HG03571 (cell line): ENCODE data around the gene VRTN.
"Not testable (repeated sequence)": the region's sequence is repeated elsewhere in the genome, so short reads cannot be mapped to it uniquely, and the experiment has no call there.

ENCODE experiments used
- ATAC-seq: cut with Tn5 transposase; IDR thresholded peaks from one replicate; pipeline ENCODE4 v1.9.1; 2021; ENCODE audit not compliant: unreplicated experiment

Gene VRTN

DNA sequence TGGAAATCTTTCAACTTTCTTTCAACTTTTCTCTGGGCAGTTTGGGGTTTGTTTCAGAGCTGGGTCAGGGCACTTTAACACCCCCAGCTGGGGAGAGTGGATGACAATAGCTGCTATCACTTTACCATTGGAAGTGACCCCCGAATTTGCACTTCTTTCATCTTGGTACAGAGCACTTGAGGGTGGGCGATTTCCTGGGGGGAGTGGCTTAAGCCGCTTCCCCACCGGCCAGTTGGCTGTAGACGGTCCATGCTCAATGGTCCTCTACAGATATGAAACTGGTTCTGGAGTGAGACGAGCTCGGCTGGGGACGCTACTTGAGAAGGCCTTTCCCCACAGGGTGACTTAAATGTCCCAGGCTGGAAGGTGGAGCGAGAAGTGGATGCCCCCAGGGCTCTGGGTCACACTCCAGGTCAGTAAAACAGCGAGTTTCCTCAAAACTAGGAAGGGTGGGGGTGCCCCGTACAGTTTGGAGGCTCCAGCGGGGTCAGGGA, at the start of gene VRTN:
TSS of gene VRTN (plus strand) at position 231 of the 494 bp plus-strand sequence. CDS start 8,313 bp downstream, outside the sequence.
- no peak for ATAC-seq

GRCh38 chr14:74299061-74299545, 49.2 kb upstream of the VRTN start:
- ATAC-seq: no peak

- ATAC-seq: no peak
Measured at GRCh38 chr14:74301594-74302151, 46.6 kb upstream of the VRTN start.

GRCh38 chr14:74302152-74302628, 46.1 kb upstream of the VRTN start:
- no peak for ATAC-seq

GRCh38 chr14:74302634-74303569, 45.4 kb upstream of the VRTN start, which contains the start of gene ABCD4:
Gene ABCD4, minus strand, starts transcription at chr14:74302934. Its CDS starts 22 bp downstream, at chr14:74302912.
- peak; percentile 94 for ATAC-seq

DNA sequence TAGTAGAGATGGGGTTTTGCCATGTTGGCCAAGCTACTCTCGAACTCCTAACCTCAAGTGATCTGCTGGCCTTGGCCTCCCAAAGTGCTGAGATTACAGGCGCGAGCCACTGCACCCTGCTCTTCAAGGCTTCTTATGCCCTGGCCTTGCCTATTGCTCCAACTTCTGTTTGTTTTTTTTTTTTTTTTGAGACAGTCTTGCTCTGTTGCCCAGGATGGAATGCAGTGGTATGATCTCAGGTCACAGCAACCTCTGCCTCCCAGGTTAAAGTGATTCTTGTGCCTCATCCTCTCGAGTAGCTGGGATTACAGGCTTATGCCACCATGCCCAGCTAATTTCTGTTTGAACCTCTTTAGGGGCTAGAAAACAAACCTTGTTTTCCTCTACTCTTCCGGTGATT, 39.6 kb upstream of the VRTN start:
- ATAC-seq: no peak

DNA sequence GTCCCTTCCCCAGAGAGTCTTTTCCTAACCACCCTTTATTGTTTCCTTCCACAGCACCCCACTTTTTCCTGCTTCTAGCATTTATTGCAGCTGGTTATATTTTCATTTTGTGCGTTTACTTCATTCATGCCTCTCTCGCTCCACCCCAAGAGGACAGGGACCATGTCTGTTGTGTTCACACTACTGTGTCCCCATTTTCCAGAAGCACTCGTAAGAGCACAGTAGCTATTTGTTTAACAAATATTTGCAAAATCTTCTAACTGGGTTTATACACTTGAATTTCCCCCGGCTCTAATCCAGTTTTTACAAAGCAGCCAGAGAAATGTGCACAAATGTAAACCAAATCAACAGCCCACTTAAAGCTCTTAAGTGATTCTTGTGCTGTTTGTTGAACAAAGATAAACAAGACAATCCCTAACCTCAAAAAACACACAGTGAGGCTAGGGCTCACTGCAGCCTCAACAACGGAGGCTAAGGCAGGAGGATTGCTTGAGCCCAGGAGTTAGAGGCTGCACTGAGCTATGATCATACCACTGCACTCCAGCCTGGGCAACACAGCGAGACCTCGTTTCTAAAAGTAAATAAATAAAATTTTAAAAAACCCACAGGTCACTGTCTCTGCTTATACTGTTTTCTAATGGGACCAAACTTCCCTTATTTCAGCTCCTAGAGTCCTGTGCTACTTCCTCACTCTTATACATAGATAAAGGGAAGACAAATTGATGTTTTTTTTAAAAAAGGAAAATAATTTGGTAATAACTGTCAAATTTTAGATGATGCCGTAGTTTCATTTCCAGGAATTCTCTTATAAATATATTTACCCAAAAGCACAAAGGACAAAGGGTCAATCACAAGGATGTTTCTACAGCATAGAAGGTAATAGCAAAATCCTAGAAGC, 38.9 kb upstream of the VRTN start:
- no peak for ATAC-seq

DNA sequence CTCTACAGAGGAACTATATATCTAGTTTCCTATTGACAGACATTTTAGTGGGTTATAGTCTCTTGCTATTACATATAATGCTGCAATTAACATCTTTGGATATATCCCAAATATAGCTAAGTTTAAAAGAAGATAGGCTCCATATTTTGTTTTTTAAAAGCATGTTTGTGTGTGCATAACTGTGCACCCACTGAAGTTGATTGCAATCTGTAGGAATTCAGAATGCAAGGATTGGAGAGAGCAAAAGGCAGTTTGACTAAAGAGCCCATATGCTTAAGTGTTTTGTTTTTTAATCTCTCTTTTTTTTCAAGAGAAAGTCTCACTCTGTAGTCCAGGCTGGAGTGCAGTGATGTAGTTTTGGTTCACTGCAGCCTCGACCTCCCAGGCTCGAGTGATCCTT, 36.1 kb upstream of the VRTN start:
- ATAC-seq: no peak

- no peak for ATAC-seq
Measured at GRCh38 chr14:74313601-74314000, 34.7 kb upstream of the VRTN start.

DNA sequence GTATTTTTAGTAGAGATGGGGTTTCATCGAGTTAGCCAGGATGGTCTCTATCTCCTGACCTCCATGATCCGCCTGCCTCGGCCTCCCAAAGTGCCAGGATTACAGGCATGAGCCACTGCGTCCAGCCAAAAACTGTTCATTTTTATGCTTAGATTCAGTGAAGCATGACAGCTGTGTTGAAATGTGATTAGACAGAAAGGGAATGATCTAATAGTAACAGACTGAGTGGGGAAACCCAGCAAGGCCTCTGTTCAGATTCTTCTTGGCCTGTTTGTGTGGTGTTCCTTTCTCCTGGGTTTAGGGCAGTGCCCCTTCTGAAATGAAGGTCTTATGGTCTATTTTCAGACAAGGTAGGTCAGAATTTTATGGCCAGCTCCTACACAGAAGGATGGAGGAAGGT, 33.7 kb upstream of the VRTN start:
- no peak for ATAC-seq

- ATAC-seq: no peak
Measured at GRCh38 chr14:74324931-74325361, 23.3 kb upstream of the VRTN start.

DNA sequence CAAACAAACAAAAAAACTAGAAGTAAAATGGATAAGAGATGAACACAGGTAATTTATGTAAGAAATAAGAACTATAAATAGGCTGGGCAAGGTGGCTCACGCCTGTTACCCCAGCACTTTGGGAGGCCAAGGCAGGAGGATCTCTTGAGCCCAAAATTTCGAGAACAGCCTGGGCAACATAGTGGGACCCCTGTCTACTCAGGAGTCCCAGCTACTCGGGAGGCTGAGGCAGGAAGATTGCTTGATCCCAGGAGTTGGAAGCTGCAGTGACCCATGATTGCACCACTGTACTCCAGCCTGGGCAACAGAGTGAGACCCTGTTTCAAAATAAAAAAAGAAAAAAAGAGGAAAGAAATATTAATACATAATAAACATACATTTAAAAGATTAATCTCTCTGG, 22.8 kb upstream of the VRTN start:
- ATAC-seq: no peak

GRCh38 chr14:74326369-74327152, 21.7 kb upstream of the VRTN start:
- ATAC-seq: no peak

DNA sequence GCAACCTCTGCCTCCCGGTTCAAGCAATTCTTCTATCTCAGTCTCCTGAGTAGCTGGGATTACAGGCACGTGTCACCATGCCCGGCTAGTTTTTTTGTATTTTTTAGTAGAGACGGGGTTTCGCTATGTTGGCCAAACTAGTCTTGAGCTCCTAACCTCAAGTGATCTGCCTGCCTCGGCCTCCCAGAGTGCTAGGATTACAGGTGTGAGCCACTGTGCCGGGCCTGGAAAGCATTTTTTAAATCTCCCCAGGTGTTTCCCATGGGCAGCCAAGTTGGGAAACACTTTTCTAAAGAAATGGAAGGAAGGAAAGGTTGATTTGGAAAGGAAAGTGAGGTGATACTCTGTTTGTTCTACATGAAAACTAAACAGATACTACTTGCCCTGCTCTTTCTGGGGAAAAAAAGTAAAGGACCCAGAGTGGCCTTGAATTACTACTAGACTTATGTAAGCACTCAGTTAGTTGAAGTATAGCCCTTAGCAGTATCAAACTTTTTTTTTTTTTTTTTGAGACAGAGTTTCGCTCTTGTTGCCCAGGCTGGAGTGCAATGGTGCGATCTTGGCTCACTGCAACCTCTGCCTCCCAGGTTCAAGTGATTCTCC, 18.2 kb upstream of the VRTN start:
- not testable (repeated sequence) for ATAC-seq

DNA sequence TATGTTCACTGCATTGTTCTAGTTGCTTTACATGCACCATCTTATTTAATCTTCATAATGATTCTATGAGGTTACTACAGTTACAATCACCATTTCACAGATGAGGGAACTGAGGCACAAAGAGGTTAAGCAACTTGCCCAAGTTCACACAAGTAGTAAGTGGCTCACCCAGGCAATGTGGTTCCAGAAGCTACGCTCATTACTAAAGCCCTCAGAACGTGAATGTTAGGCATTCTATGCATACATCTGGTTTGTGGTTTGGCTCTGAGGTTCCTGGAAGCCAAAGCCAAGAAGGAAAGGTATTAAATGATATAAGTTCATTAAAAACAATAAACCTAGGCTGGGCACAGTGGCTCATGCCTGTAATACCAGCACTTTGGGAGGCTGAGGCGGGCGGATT, 14.4 kb upstream of the VRTN start:
- no peak for ATAC-seq

GRCh38 chr14:74346341-74346740, 1.9 kb upstream of the VRTN start:
- no peak for ATAC-seq

GRCh38 chr14:74347097-74347794, 1.0 kb upstream of the VRTN start:
- ATAC-seq: no peak

- no peak for ATAC-seq
Measured at GRCh38 chr14:74347795-74348100, 523 bp upstream of the VRTN start.
